Suprapubic skin (tissue), 3 donors: ENCODE measurements around the gene ARL10.

Experiments used
- CTCF ChIP-seq, 2 donors: fragments of 200-600 bp in 1 of 2; fragments of 450-650 bp in 1 of 2; sonication (generic) in 1 of 2; IDR thresholded peaks; one replicate each; pipeline ENCODE4 v1.5.1; 2016 to 2019; ENCODE audit warnings: antibody characterized with exemption in 2 of 2, mild to moderate bottlenecking in 1 of 2, moderate library complexity in 1 of 2
- POLR2A ChIP-seq, 2 donors: fragments of 450-650 bp; IDR thresholded peaks; one replicate each; pipeline ENCODE4 v1.6.1; 2017; ENCODE audit warnings: antibody characterized with exemption in 2 of 2, mild to moderate bottlenecking in 2 of 2, moderate library complexity in 2 of 2

- TF ChIP-seq POLR2A (IDR thresholded peaks at IDR 0.05): no peak
- no peak for TF ChIP-seq CTCF (IDR thresholded peaks at IDR 0.05)
Observed at GRCh38 chr5:176381979-176382378, 16.7 kb downstream of the ARL10 start.
